ENCODE data around the gene ZBTB16.

The ZBTB16 gene

GRCh38 chr11:114130115-114130576 lies 70.6 kb downstream of the ZBTB16 start:
- TF ChIP-seq, protein P1, sequence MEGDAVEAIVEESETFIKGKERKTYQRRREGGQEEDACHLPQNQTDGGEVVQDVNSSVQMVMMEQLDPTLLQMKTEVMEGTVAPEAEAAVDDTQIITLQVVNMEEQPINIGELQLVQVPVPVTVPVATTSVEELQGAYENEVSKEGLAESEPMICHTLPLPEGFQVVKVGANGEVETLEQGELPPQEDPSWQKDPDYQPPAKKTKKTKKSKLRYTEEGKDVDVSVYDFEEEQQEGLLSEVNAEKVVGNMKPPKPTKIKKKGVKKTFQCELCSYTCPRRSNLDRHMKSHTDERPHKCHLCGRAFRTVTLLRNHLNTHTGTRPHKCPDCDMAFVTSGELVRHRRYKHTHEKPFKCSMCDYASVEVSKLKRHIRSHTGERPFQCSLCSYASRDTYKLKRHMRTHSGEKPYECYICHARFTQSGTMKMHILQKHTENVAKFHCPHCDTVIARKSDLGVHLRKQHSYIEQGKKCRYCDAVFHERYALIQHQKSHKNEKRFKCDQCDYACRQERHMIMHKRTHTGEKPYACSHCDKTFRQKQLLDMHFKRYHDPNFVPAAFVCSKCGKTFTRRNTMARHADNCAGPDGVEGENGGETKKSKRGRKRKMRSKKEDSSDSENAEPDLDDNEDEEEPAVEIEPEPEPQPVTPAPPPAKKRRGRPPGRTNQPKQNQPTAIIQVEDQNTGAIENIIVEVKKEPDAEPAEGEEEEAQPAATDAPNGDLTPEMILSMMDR (IDR thresholded peaks at IDR 0.05; ENCODE audit: low read depth, low read length, missing control alignments): no peak
- no peak overlapping the region for H3K4me3 ChIP-seq (replicated peaks; ENCODE audit: low read depth, low read length)
- no peak for DNase-seq (ENCODE audit: extremely low read depth, low read depth)

DNA sequence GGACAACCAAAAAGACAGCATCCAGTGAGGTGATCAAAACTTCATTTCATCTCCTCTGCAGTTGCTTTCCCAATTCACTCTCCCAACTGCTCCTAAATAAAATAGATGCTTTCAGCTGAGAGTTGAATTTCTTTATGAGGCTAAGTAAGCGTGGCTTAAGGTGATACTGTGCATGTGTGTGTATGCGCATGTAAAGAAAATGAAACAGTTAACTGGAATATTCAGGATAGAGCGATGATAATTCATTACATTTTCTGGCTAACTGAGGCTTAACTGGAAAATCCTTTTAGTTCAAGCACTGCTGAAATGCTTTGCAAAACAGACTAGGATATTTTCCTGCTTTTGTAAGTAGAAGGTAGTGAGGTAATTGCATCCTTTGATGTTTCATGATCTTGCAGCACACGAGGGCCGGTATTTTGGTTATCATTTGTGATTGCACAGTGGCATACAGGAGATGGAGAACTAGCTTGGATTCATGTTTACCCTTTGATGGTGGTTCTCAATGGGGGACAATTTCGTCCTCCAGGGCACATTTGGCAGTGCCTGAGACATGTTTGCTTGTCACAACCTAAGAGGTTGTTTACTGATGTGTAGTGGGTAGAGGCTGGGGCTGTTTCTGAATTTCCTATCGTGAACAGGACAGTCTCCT lies 71.2 kb downstream of the ZBTB16 start:
- H3K4me3 ChIP-seq (replicated peaks; ENCODE audit: low read depth, low read length): no peak overlapping the region
- DNase-seq (ENCODE audit: extremely low read depth, low read depth): no peak
- TF ChIP-seq, protein P1 (IDR thresholded peaks at IDR 0.05; ENCODE audit: low read depth, low read length, missing control alignments): no peak

DNA sequence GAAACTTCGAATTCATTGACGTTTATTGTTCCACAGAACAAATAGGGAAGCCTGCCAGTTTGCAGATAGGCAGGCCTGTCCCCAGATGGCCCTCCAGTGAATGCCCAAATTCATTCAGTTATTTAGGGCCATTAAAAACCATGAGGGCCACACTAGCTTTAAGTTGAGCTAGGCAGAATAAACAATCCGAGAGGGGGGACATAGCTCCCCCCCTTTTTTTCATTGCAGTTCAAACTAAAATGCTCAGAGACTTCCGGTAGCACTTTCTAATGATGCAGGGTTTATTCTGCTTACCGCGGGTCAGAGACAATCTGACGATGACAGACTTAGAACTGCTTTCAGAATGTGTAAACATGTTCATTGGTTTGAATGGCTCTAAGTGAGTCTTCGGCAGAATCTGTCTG lies 72.0 kb downstream of the ZBTB16 start:
- TF ChIP-seq, protein P1 (IDR thresholded peaks at IDR 0.05; ENCODE audit: low read depth, low read length, missing control alignments): no peak
- H3K4me3 ChIP-seq (replicated peaks; ENCODE audit: low read depth, low read length): no peak overlapping the region
- no peak for DNase-seq (ENCODE audit: extremely low read depth, low read depth)

- no peak overlapping the region for H3K4me3 ChIP-seq (replicated peaks; ENCODE audit: low read depth, low read length)
- TF ChIP-seq, protein P1 (IDR thresholded peaks at IDR 0.05; ENCODE audit: low read depth, low read length, missing control alignments): no peak
- no peak for DNase-seq (ENCODE audit: extremely low read depth, low read depth)
Measured at GRCh38 chr11:114132417-114132816, 72.9 kb downstream of the ZBTB16 start.

DNA sequence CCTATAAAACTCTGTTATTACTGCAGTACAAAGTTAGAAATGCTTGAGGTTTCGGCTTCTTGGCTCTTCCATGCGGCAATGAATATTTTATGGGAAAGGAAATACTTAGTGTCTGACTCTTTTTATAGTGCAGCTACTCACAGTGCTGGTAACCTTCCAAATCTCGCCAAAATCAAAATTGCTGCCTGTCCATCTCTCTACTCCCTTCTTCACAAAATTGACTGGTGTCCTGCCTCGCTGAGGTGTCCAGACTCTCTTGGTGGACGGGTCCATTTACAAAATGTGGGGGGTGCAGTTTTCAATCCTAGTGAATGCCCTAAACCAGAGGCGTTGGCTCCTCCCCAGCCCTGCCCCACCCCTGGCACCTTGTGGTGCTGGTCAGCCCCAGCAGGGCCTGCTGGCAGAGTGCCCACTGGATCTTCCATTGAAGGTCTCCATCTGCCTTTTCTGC lies 73.5 kb downstream of the ZBTB16 start:
- TF ChIP-seq, protein P1 (IDR thresholded peaks at IDR 0.05; ENCODE audit: low read depth, low read length, missing control alignments): no peak
- no peak overlapping the region for H3K4me3 ChIP-seq (replicated peaks; ENCODE audit: low read depth, low read length)
- no peak for DNase-seq (ENCODE audit: extremely low read depth, low read depth)

DNA sequence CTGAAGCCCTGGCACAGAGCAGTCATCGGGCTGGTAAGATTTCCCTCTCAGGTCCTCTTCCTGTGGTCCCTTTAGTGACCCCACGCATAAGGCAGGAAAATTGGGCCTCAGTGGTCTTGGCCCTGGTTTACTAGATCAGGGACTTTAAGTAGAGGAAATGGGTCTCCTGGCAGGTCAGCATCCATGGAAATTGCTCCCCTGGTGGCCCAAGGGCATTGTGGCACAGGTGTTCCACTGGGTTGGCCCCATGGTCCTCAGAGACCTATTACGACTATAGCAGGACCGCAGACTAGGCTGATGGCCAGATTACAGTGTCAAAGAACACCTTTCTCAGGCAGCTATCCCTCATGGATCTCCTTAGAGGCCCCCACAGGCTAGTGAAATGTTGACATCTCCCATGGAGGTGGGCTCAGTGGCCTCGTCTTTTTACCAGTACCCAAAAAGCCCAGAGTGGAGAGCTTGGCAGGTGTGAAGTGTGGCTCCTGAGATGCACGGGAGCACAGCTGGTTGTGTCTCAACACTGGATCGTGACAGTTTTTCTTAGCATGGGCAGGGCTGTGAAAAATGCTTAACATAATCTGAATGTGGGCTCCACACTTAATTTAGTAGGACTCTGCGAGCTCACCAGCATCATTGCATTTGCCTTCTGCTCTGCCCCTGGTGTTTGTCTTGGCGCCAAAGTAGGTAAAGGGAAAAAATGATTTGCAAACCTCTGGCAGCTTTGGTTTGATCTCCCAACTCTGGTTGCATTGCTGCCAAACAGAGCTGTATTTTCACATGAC lies 74.2 kb downstream of the ZBTB16 start:
- no peak for DNase-seq (ENCODE audit: extremely low read depth, low read depth)
- no peak overlapping the region for H3K4me3 ChIP-seq (replicated peaks; ENCODE audit: low read depth, low read length)
- TF ChIP-seq, protein P1 (IDR thresholded peaks at IDR 0.05; ENCODE audit: low read depth, low read length, missing control alignments): no peak

Measured in HFF-Myc (cell line).